Ecto neural progenitor cell (in vitro differentiated cells): ENCODE results near the gene AZIN2.
"Not testable (repeated sequence)": the region's sequence is repeated elsewhere in the genome, so short reads cannot be mapped to it uniquely, and the experiment has no call there.

Experiments
- DNase-seq: peaks from one replicate; pipeline ENCODE4 v3.0.0-alpha.2; 2018; ENCODE audit warnings: low spot score

Gene AZIN2

DNA sequence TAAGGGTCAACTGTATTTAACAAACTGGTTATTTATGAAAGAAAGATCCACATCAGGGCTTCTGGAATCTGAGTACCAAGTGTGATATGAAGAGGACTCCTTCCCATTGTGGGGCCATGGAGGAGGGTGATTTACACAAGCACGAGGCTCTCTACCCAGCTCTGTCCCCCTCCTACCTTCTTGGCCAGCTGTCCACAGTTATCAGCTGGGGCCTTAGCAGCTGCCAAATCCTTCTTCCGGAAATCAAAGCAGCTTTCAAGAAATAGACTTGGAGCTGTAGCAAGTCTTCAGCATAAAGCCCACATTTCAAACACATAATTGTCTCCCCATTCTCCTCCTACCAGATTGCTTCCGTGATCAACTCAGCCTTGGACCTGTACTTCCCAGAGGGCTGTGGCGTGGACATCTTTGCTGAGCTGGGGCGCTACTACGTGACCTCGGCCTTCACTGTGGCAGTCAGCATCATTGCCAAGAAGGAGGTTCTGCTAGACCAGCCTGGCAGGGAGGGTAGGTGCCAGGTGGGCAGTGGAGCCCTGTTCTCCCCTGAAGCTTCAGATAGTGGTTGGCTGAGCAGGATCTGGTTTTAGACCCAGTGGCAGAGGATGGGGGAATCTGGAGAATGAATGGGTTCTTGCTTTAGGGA lies 15.5 kb downstream of the AZIN2 start:
- DNase-seq: no peak

DNA sequence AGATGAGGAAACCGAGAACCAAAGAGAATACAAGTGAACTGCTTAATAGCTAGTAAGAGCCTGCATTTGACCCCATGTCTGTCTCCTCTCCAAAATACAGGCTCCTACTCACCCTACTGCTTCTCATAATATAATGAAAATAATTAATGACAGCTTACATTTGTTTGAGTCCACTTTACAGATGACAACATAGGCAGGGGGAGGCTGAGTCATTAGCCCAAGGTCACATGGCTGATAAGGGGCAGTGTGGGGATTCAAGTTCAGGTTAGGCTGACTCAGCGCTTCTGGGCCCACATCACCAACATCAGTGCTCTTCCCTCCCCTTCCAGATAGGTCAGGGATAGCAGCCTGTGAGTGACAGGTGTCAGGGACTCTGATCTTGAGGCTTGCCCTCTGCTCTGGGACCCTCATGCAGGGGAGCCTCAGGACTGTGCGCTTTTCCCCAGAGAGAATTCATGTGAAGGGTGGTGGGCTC lies 16.2 kb downstream of the AZIN2 start:
- DNase-seq: no peak

DNA sequence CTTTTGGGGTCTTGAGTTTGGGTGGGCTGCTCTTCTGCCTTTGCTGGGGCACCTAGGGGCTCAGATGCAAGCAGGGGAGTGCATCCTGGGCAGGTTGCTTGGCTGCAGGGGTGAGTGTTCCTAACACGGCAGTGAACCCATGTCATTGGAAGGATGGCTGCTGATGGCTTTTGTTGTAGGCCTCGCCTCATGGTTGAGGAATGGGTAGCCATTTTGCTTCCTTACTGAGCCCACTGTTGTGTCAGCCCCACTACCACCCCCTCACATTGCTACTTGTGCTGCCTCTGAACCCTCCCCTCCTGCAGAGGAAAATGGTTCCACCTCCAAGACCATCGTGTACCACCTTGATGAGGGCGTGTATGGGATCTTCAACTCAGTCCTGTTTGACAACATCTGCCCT lies 16.8 kb downstream of the AZIN2 start:
- DNase-seq: no peak

DNA sequence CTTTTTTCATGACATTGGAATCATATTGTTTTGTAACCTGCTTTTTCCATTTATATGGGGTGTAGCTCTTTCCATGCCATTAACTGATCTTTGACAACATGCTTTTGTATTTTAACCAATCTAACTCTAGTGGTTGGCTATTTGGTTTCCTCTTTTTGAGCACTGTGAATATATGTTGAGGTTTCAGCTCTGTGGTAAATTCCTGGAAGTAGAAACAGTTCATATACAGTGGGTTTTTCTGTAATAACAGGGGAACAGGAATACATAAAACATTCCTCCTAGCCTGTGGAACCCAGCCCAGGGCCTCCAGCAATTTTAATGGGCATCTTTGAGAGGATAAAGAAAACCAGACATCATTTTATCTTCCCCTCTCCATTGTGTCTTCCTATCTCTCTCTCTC lies 17.4 kb downstream of the AZIN2 start:
- DNase-seq: no peak

DNA sequence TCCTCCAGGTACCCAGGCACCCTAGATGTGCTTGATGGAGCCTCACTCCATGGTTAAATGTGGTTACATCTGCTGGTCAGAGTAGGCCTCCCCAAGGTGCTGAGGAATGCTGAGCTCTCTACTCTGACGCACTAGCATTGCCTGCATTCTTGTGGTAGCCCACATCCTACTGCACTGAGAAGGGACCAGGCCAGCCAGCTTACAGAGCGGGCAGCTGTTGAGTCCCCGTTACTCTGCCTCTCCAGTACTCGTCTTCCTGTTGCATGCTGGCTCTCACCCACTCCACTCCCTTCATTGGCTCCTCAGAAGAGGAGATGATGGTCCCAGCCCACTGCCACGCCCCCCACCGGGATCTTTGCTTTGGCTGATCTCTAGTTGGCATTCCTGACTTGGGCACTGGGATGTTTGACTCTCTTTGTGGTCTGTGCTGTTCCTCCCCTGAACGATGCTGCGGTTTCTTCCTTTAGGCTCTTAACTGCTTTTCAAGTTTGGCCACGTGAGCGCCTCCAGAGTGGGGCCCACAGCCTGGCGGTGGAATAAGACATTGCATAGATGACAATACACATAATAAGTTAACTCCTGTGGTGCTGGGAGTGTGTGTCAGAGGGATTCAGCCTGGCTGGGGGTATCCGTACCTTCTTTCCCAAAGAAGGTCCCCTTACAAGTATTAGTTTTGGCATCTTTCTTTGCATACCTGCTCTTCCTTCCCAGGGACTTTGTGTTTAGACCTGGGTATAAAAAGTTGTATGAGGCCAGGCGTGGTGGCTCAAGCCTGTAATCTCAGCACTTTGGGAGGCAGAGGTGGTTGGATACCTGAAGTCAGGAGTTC lies 18.6 kb downstream of the AZIN2 start:
- DNase-seq: peak; percentile 51

DNA sequence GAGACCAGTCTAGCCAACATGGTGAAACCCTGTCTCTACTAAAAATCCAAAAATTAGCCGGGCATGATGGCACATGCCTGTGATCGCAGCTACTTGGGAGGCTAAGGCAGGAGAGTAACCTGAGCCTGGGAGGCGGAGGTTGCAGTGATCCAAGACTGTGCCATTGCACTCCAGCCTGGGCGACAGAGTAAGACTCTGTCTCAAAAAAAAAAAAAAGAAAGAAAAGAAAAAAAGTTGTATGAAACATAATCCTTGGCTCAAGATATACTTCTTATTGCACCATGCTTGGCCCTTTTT lies 19.1 kb downstream of the AZIN2 start:
- DNase-seq: not testable (repeated sequence)

DNA sequence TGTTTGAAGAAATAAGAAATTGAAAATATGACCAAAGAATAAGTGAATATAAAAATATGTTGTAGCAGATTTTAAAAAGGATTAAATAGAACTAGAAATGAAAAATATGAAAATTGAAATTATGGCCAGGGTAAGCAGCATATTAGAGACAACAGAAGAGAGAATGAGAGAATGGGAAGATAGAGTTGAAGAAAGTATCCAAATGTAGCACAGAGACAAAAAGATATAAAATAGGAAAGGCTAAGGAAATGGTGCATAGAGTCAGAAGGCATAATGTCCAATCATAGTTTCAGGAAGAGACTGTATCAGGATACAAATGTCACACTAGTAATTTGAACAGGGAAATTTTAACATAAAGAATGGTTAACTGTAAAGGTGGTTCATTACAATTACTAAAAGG lies 29.5 kb downstream of the AZIN2 start:
- no peak for DNase-seq

DNA sequence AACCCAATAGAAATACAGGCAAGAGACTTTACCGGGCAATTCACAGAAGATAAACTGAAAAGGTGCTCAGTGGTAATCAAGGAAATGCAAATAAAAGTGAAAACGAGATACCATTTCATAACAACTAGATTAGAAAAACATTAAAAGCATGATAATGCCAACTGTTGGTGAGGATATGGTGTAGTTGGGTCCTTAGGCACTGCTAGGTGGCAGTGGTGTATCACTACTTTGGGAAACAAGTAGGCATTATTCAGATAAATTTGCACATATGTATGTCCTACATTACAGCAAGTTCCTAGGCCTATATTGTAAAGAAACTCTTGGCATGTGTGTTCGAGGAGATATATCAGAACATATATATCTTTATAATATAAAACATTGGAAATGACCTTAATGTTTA lies 31.0 kb downstream of the AZIN2 start:
- no peak for DNase-seq

DNA sequence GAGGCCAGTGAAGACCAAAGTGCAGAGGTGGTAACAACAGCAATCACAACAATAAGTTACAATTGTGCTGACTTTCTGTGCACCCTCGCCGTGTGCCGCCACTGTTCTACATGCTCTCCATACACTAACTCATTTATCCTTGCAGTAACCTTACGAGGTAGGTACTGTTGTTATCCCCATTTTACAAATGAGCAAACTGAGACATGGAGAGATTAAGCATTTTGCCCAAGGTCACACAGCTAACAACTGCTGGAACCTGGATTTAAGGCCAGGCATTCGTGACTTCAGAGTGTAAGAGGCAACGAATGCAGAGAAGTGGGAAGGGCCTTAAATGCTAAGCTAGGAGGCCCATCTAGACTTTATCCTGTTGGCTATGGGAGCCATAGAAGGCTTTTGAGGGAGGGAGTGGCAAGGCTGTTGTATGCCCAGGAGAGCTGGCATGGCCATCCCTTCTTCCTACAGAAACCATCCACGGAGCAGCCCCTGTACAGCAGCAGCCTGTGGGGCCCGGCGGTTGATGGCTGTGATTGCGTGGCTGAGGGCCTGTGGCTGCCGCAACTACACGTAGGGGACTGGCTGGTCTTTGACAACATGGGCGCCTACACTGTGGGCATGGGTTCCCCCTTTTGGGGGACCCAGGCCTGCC lies 36.6 kb downstream of the AZIN2 start:
- DNase-seq: no peak

DNA sequence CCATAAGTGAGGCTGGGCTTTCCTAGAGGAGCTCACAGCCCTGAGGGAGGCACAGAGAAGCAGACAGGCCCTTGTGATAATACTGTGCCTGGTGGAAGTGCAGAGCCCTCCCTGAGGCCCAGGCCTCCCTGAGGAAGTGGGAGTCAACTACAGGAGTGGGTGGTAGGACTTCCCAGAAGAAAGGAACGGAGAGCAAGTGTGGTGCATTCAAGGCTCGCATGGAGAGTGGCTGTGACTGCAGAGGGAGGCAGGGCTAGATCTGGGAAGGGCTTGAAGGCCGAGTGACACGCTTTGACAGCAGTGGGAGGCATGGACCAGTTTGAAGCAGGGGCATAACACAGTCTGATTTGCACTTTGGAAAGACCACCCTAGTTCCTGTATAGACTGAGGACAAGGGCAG lies 37.3 kb downstream of the AZIN2 start:
- DNase-seq: no peak

DNA sequence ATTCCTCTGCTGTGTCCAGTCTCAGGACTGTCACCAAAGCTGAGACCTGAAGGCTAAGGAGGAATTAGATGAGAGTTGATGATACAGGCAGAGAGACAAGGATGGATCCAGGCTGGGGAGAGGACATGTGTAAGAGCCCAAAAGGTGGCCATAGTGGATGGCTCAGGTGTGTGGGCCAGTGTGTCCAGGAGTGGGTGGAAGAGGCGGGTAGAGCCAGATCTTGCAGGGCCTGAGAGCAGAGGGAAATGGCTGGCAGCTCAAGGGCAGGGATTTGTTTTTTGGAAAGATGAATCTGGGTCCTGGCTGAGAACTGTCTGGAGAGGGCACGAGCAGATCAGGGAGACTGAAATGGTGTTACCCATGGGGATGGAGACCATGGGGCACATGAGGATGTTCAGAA lies 38.1 kb downstream of the AZIN2 start:
- DNase-seq: no peak

DNA sequence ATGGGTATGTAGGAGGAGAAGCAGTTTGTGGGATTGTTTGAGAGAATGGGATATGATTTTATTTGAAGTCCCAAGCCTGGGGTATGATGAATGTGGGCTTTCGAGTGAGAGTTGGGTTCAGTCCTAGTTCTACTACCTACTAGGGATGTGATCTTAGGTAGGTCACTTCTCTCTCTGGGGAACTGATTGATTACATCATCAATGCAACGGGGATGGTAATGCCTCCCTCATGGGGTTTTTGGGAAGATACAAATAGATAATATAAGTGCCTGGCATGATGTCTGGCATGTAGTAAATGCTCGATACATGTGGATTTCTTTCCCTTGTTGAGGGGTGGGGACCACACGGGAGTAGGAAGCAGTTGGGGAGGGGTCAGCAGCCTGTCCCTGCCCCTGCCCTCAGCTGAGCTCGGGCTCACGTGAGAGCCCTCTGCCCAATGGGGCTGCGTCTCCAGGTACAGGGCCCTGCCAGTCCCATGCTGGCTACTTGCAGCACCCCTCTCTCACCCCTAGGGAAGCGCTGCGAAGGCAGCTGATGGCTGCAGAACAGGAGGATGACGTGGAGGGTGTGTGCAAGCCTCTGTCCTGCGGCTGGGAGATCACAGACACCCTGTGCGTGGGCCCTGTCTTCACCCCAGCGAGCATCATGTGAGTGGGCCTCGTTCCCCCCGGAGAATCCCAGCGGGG lies 38.7 kb downstream of the AZIN2 start:
- no peak for DNase-seq

DNA sequence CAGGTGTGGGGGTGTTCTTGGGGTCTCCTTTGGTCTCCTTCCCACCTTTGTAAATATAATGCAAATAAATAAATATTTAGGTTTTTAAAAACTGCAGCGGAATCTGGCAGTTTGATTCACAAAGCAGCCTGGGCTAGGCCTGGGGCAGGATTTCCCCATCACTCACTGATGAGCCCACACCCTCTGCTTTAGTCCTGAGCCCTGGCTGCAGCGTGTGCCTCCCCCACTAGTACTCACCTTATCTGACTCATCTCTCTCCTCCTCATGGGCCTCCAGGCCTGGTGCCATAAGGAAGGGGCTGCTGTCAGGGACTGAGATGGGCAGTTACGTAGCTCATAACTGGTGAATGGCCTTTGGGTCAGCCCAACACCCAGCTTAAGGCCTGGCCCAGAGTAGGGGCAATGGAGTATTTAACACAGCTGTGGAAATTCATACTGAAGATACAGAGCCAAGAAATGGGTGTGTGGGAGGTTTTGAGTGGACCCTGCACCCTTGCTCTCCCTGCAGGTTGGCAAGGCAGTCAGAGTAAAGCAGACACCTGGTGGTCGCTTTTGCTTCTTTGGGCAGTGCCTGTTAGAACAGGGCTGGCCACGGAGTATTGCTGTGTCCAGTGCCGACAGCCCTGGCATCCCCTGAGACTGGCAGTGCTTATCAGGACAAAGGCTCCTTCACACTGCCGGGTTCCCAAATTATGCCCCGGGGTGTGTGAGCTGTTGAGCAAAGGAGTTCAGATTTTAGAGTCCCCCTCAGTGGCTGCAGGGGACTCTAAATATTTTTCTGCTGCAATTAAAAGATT lies 39.7 kb downstream of the AZIN2 start:
- DNase-seq: no peak

DNA sequence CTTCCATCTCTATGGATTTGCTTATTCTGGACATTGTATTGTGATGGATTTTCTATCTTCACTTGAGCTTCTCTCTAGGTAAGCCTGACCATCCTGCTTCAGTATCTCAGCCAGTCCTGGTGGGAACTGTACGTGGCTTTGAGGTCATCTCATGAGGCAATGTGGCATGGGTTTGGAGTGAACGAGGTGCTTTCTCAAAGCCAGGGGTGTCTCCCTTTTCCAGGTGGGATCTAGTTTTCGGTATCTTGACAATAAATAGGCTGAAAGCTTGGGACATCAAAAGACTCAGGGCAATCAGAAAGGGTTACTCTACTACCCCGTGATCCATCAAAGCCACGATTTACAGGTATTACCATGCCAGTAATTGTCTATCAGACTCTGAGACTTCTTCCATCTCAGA lies 40.8 kb downstream of the AZIN2 start:
- DNase-seq: no peak

DNA sequence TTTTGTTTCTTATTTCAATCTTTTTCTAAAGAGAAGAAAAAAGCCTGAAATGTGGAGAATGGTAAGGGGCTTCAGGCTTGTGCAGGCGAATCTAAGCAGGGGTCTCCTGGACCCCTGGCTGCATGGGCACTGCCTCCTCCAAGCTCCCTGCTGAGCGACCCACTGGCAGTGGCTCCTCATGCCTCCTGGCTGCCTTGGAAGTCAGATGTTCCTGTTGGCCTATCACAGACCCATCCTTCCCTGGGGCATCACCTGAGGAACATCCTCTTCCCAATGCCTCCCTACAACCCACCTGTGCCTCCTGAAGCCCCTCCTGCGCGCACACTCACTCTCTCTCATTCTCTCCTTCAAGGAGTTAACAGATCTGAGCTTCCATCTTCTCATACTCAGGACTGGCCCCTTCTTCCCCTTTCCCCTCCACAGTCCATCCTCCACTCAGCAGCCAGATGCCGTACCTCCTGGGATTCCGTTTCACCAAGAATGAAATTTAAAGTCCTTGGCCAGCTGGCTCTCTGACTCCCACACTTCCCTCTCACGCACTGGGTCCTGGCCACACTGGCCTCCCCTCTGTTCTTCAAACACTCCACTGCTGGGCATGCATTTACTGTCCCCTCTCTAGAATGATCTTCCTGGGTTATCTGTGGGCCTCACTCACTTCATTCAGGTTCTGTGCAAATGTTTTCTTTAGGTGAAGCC lies 41.7 kb downstream of the AZIN2 start:
- no peak for DNase-seq

DNA sequence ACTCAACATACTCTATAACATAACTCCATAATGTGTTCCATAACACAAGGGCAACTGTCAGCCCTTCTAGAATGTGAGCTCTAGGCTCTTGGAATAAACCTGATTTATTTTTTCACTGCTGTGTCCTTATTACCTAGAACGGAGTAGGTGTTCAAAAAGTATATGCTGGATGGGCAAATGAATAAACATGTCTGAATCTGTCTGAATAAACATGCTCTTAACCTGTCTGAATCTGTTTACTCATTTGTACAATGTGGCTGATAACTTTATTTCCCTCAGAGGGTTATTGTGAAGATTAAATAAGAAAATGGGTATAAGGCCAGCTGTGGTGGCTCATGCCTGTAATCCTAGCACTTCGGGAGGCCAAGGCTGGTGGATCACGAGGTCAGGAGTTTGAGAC lies 42.3 kb downstream of the AZIN2 start:
- no peak for DNase-seq

DNA sequence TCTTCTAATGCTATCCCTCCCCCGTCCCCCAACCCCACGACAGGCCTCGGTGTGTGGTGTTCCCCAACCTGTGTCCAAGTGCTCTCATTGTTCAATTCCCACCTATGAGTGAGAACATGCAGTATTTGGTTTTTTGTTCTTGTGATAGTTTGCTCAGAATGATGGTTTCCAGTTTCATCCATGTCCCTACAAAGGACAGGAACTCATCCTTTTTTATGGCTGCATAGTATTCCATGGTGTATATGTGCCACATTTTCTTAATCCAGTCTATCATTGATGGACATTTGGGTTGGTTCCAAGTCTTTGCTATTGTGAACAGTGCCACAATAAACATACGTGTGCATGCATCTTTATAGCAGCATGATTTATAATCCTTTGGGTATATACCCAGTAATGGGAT lies 43.7 kb downstream of the AZIN2 start:
- not testable (repeated sequence) for DNase-seq

DNA sequence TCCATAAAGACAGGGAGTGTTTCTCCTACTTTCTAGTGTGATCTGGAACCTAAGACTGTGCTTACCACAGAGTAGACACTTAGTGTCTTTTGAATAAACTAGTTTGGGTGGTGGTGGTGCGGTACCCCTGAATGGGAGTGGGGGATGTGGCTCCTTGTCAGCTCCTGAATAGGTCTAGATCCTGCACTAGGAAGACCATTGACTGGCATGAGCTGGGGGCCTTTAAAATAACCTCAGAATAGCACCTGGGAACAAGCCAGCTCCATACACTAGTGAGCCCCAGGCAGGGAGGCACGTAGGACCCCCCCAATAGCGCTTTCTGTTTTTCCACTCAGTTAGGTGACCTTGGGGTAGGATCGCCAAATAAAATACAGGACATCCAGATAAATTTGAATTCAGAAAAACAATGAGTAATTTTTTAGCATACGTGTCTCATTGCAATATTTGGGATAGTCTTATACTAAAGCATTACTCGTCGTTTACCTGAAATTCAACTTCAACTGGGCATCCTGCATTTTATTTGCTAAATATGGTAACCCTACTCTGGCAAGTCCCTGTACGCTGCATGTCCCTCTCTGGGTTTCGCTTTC lies 45.6 kb downstream of the AZIN2 start:
- no peak for DNase-seq

DNA sequence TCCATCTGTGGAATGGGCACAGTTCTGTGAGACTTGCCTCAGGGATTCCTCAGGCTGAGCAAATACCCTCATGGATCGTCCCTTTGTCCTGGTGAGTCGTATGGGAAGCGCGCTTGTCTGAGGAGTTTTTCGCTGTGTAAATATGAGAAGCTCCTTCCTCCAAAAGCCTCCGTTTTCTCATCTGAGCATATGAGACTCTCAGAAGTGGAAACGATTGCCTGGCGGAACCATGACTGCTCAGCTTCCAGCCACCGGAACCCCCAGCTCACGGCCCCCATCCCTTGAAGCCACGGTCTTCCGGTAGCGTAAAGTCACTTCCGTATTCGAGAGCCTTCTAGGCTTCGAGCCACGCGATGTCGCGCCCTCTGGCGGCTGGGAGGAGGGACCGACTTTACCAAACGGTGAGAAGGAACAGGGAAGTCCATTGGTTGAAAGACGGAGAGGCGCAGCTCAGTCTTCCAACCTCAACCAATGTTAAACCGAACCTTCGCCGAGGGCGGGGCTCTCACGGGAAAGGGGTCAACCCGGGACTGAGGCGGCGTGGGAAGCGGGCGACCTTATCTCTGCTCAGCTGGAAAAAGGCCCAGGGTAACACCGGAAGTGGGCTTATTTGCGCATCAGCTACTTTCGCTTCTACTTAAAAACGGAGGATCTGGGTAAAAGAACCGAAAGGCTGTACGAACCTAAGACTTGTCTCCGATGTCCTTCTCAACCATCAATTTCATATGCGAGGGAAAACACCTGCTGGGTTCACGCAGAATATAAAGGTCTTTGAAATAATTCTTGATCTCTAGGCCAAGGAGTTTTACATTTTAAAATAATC lies 46.3 kb downstream of the AZIN2 start:
- DNase-seq: peak; percentile 91

DNA sequence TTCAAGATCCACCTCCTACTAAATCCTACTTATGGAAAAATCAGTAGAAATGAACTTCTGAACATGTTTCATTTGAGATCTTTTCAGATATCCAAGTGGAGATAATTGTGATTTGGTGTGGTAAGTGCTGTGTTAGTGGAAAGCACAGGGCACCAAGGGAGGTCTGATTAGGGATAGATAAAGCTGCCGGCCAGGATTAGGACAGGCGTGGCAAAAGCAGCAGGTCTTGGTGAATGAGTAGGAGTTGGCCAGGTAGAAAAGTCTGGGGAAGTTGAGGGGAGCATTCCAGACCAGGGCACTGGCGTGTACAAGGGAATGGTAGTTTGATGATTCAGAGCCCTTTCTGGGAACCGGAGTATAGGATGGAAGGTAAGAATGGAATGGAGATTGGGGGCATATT lies 47.8 kb downstream of the AZIN2 start:
- no peak for DNase-seq
